Activated B cell treated with CpG ODN at 0.5 μM for 24 hours (primary cell): Measurements from ENCODE around the gene BTBD9. TPM values are rescaled to one million over a fixed set of nuclear protein-coding genes. Genes with fewer than 3 reads are reported as not detected.

Experiments
- ATAC-seq: fragments of 200-7000 bp; cut with Tn5 transposase; one replicate; pipeline ENCODE4 v1.10.0; 2021; ENCODE audit warnings: low read depth, mild to moderate bottlenecking, moderate library complexity
- CTCF ChIA-PET: fragments of 350-600 bp; sonication (Branson Sonifier 250); formaldehyde crosslinking; loops from one replicate; lab custom pipeline; 2021; ENCODE audit warnings: antibody characterized with exemption; lab: Charles Lee
- POLR2A ChIA-PET: fragments of 350-600 bp; sonication (Branson Sonifier 250); formaldehyde crosslinking; loops from one replicate; lab custom pipeline; 2021; ENCODE audit warnings: antibody characterized with exemption; lab: Charles Lee
- DNase-seq: peaks from one replicate; pipeline ENCODE4 v3.0.0; 2022
- H3K27ac Mint-ChIP-seq: one replicate; pipeline ENCODE4 v1.8.0; 2020; ENCODE audit warnings: mixed read lengths
- H3K27me3 Mint-ChIP-seq: one replicate; pipeline ENCODE4 v1.8.0; 2021; ENCODE audit warnings: mixed read lengths
- H3K36me3 Mint-ChIP-seq: one replicate; pipeline ENCODE4 v1.8.0; 2021; ENCODE audit warnings: low read depth, mixed read lengths
- H3K4me1 Mint-ChIP-seq: one replicate; pipeline ENCODE4 v1.8.0; 2021; ENCODE audit warnings: mixed read lengths
- H3K4me3 Mint-ChIP-seq: one replicate; pipeline ENCODE4 v1.8.0; 2020; ENCODE audit warnings: mild to moderate bottlenecking, mixed read lengths
- H3K9me3 Mint-ChIP-seq: one replicate; pipeline ENCODE4 v1.8.0; 2020; ENCODE audit warnings: mixed read lengths
- CTCF ChIP-seq: fragments of 200-600 bp; IDR thresholded peaks from one replicate; pipeline ENCODE4 v1.8.0; 2022; ENCODE audit warnings: antibody characterized with exemption, mild to moderate bottlenecking
- intact Hi-C: fragments of 100-400 bp; cut with micrococcal nuclease; formaldehyde crosslinking; loops from one replicate; pipeline ENCODE4 v1.15.1; 2024
- total RNA-seq: library from RNA; stranded (reverse); gene quantifications from 2 replicates; pipeline ENCODE4 v1.2.3, GENCODE V29; 2022

Gene BTBD9
- total RNA-seq, 1 donor from 2014 or later: 25.7 TPM

DNA sequence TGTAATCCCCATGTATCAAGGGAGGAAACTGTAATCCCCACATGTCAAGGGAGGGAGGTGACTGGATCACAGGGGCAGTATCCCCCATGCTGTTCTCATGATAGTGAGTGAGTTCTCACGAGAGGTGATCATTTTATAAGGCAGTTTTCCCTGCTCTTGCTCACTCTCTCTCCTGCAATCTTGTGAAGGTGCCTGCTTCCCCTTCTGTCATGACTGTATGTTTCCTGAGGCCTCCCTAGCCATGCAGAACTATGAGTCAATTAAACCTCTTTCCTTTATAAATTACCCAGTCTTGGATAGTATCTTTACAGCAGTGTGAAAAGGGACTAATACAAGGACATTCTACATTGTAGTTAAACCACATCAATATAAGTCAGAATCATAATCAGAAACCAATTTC, 112.4 kb downstream of the BTBD9 start:
- H3K4me1 Mint-ChIP-seq: peaks cover 21% of the 10 kb centered on the region
- peaks cover 49% of the 10 kb centered on the region for H3K36me3 Mint-ChIP-seq
- no peak overlapping the region for H3K27ac Mint-ChIP-seq
- intact Hi-C loops: no loop called here
- DNase-seq (no peak), ATAC-seq (no peak)
- H3K27me3 Mint-ChIP-seq: no peaks in the 10 kb centered on the region
- POLR2A ChIA-PET: interaction anchor here (1.1 kb wide), 1 partner anchor 107 kb away, joined by 3 read pairs; no protein-coding TSS in a partner anchor
- H3K4me3 Mint-ChIP-seq: no peak overlapping the region
- H3K9me3 Mint-ChIP-seq: peaks cover 15% of the 10 kb centered on the region
- CTCF ChIA-PET: no interaction called here
- no peak for TF ChIP-seq CTCF

DNA sequence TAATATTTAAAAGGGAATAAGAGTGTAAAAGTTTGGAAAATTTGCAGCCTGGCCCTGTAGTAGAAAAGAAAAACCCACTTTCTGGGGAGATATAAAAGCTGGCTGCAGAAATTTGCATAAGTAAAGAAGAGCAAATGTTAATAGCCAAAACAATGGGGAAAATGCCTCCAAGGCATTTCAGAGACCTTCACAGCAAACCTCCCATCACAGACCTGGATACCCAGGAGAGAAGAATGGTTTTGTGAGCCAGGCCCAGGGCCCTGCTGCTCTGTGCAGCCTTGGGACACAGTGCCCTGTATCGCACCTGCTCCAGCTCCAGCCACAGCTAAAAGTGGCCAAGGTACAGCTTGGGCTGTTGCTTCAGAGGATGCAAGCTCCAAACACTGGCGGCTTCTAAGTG, 113.8 kb downstream of the BTBD9 start:
- DNase-seq (no peak), ATAC-seq (no peak)
- peaks cover 14% of the 10 kb centered on the region for H3K9me3 Mint-ChIP-seq
- H3K27me3 Mint-ChIP-seq: no peaks in the 10 kb centered on the region
- intact Hi-C loops: no loop called here
- peaks cover 48% of the 10 kb centered on the region for H3K36me3 Mint-ChIP-seq
- peaks cover 14% of the 10 kb centered on the region for H3K4me1 Mint-ChIP-seq
- H3K27ac Mint-ChIP-seq: no peak overlapping the region
- no peak for TF ChIP-seq CTCF
- ChIA-PET POLR2A (no interaction called here), CTCF (no interaction called here)
- no peak overlapping the region for H3K4me3 Mint-ChIP-seq

- ATAC-seq: no peak
- H3K4me1 Mint-ChIP-seq: peaks cover 4% of the 10 kb centered on the region
- H3K9me3 Mint-ChIP-seq: peaks cover 11% of the 10 kb centered on the region
- intact Hi-C loops: no loop called here
- peaks cover 39% of the 10 kb centered on the region for H3K36me3 Mint-ChIP-seq
- no peak overlapping the region for H3K27ac Mint-ChIP-seq
- no peaks in the 10 kb centered on the region for H3K27me3 Mint-ChIP-seq
- no peak for DNase-seq
- no peak overlapping the region for H3K4me3 Mint-ChIP-seq
- ChIA-PET POLR2A (interaction anchor here (0.5 to 0.6 kb wide), 2 partner anchors 100 to 163 kb away, joined by 4 to 12 read pairs; no protein-coding TSS in a partner anchor), CTCF (no interaction called here)
- TF ChIP-seq CTCF: no peak
Observed at GRCh38 chr6:38524436-38525145, 115.1 kb downstream of the BTBD9 start.

DNA sequence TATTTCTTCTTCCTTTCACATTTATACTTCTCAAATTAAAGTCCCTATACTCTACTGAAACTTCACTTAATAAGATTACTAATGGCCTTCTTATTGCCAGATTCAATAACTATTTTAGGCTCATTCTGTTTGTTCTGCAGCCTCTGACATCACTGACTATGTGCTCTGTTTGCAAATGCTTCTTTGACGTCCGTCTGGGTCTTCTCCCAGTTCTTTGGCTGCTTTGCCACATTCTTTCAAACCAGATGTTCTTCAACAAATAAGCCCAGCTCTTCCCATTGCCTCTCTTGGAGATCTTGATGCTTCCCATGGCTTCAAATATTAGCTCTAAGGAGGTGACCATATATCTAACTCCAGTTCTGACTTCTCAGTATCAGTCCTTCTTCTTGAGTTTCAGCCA, 117.4 kb downstream of the BTBD9 start:
- peaks cover 22% of the 10 kb centered on the region for H3K36me3 Mint-ChIP-seq
- CTCF ChIA-PET: interaction anchor here (0.7 kb wide), 1 partner anchor 48 kb away, joined by 3 read pairs; no protein-coding TSS in a partner anchor

More for the DNA sequence above, 117.4 kb downstream of the BTBD9 start:
- DNase-seq (no peak), ATAC-seq (no peak)
- POLR2A ChIA-PET: no interaction called here
- no peak for TF ChIP-seq CTCF
- Mint-ChIP-seq H3K4me1 (peaks cover 13% of the 10 kb centered on the region), H3K4me3 (no peak overlapping the region), H3K27me3 (no peaks in the 10 kb centered on the region), H3K27ac (no peak overlapping the region), H3K9me3 (peaks cover 10% of the 10 kb centered on the region)
- intact Hi-C loops: no loop called here
